Heart left ventricle (tissue), 13 donors: ENCODE measurements around the gene ZCCHC2.

Source experiments
- POLR2A ChIP-seq, 2 donors: fragments of 450-650 bp; IDR thresholded peaks; one replicate each; pipeline ENCODE4 v1.6.1; 2017; ENCODE audit warnings: antibody characterized with exemption in 2 of 2, mild to moderate bottlenecking in 2 of 2, moderate library complexity in 2 of 2
- TF ChIP-seq, protein P1 (sequence below), 12 donors: fragments of 200-600 bp; sonication (generic) in 4 of 12; IDR thresholded peaks; one replicate each; pipeline versions ENCODE4 v1.5.0 to v1.8.0; 2018 to 2022; ENCODE audit warnings: antibody characterized with exemption in 12 of 12, mild to moderate bottlenecking in 5 of 12
- donor health status: ischemic (EF 13 %, LVEDD 7.1; RV severe dilation, severe dysfunction).
- donor health status: DM: no; HTN: yes; CAD: no.
- donor health status: DM: no; HTN: no; CAD: no.
- donor health status: ischemic (EF 25% LVEDD 6.9; RV normal size, moderate dysfunction).
- donor health status: ischemic (EF 25% LVEDD 5.7; RV mildly dilated, moderate dysfunction).
- donor health status: ischemic (EF 35%, LVEDD 5.7; RV mildly dilated, moderate dysfunction).
- donor health status: nonischemic (EF 11% LVEDD 7.7; RV severe dilation, severe dysfunction).
- donor health status: DM: yes; HTN: yes; CAD: no.
- donor health status: PGD.
- donor health status: ischemic (EF 29% LVEDD 5.4; RV normal size, mild dysfunction).
- donor health status: nonischemic (EF 23%, LVEDD 6.1; RV moderate dilation, normal function).

DNA sequence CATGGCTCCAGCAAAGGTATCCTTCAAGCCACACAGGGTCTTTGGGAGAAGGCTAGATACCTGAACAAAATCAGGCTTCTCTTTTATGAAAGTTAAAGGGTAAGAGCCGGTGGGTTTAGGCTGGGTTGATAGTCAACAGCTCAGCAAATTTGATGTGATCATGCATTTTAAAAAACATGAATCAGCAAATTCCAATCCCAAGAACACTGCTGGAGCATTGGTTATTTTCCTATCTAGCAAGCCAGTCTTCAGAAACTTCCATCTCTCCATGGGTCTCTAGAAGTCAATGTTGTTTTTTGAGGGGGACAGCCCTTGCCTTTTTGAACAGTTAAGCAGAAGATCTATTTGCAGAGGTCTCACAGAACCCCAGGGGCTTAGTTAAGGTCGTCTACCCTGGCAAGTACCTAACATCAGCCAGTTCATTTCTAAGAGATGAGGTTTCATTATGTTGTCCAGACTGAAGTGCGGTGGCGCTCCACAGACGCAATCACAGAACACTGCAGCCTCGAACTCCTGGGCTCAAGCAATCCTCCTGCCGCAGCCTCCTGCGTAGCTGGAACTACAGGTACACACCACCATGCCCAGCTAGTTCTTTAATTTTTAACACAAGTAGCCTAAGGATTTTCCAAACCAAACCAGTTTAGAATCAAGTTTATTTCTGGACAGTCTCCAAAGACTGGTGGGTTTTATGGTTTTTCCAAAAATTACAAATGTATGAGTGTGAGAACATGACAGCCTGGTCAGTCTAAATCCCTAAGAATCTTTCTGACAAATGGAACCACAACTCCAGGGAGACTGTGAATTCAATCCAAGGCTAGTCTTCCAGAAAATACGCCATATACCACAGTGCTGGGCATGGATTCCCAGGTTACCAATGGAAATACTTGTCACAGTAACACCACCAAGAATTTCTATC lies 4.1 kb upstream of the ZCCHC2 start:
- TF ChIP-seq, protein P1, sequence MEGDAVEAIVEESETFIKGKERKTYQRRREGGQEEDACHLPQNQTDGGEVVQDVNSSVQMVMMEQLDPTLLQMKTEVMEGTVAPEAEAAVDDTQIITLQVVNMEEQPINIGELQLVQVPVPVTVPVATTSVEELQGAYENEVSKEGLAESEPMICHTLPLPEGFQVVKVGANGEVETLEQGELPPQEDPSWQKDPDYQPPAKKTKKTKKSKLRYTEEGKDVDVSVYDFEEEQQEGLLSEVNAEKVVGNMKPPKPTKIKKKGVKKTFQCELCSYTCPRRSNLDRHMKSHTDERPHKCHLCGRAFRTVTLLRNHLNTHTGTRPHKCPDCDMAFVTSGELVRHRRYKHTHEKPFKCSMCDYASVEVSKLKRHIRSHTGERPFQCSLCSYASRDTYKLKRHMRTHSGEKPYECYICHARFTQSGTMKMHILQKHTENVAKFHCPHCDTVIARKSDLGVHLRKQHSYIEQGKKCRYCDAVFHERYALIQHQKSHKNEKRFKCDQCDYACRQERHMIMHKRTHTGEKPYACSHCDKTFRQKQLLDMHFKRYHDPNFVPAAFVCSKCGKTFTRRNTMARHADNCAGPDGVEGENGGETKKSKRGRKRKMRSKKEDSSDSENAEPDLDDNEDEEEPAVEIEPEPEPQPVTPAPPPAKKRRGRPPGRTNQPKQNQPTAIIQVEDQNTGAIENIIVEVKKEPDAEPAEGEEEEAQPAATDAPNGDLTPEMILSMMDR (IDR thresholded peaks at IDR 0.05) = no peak
- TF ChIP-seq POLR2A (IDR thresholded peaks at IDR 0.05) = no peak
